Measurements from ENCODE around the gene HLA-DPB1. TPM values are rescaled to one million over a fixed set of nuclear protein-coding genes. Genes with fewer than 3 reads are reported as not detected.
"Not testable (repeated sequence)": the region's sequence is repeated elsewhere in the genome, so short reads cannot be mapped to it uniquely, and the experiment has no call there.

The HLA-DPB1 gene
- polyA plus RNA-seq, 1 donor = 75.0 TPM

DNA sequence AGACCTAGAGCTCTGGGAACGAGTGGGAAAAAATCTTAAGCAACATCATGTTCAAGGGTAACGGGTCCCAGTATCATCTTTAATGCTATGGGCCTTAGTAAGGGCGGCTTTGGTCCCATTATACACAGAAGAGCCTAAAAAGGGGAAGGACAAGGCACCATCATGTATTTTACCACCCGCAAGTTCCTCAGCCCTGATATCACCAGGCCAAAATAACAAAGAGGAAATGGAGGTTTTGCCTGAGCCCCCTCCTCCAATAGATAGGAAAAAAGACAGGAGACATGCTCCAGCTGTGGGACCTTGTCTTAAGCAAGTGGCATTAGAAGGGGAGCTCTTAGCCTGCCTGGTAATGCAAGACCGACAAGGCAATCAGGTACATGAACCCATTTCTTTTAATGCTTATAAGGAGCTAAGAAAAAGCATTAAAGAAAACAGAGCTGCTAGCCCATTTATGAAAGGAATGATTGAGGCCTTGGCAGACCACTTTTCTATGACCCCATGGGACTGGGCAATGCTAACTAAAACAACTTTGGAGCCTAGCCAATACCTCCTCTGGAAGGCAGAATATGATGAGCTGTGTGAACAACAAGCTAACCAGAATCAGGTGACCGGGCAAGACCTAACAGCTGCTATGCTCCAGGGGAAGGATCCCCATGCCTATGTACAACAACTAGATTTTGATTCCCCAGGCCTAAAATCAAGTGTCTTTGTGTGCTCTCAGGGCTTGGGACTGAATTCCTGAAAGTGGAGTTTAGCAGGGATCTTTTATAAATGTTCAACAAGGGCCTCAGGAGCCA, 25.6 kb upstream of the HLA-DPB1 start:
- DNase-seq = no peak
- no peaks in the 10 kb centered on the region for H3K9me3 ChIP-seq (ENCODE audit: control insufficient read depth, low read depth, low read length)
- no CpG with 5 or more reads among the region's 6 CpGs for WGBS (ENCODE audit: insufficient coverage, low lambda C conversion rate)
- H3K36me3 ChIP-seq (ENCODE audit: control insufficient read depth, insufficient read depth, low read length) = no peaks in the 10 kb centered on the region
- H3K4me1 ChIP-seq (ENCODE audit: control insufficient read depth, insufficient read depth, low read length) = no peaks in the 10 kb centered on the region
- H3K27ac ChIP-seq (ENCODE audit: low read length) = no peak overlapping the region
- H3K27me3 ChIP-seq (ENCODE audit: control insufficient read depth, insufficient read depth, low read length) = peaks cover 13% of the 10 kb centered on the region
- H3K4me3 ChIP-seq (ENCODE audit: low read length) = no peak overlapping the region

DNA sequence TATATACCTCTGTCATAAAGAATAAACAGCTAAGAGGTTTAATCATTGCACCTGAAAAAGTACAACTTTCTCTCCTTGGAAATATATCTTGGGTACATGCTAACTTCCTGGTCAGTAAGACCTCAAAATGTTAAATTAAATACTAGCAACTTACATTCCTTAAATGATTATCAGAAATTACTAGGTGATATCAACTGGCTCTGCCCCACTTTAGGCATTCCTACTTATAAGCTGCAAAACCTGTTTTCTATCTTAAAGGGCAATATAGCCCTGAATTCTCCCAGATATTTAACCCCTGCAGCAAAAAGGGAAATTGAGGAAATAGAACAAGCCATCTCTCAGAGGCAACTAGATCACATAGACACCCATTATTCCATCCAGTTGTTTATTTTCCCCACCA, 23.2 kb upstream of the HLA-DPB1 start:
- Histone ChIP-seq H3K4me1 (ENCODE audit: control insufficient read depth, insufficient read depth, low read length) (no peaks in the 10 kb centered on the region), H3K4me3 (ENCODE audit: low read length) (no peak overlapping the region), H3K27me3 (ENCODE audit: control insufficient read depth, insufficient read depth, low read length) (peaks cover 11% of the 10 kb centered on the region), H3K36me3 (ENCODE audit: control insufficient read depth, insufficient read depth, low read length) (no peaks in the 10 kb centered on the region), H3K27ac (ENCODE audit: low read length) (no peak overlapping the region), H3K9me3 (ENCODE audit: control insufficient read depth, low read depth, low read length) (no peaks in the 10 kb centered on the region)
- DNase-seq = no peak

DNA sequence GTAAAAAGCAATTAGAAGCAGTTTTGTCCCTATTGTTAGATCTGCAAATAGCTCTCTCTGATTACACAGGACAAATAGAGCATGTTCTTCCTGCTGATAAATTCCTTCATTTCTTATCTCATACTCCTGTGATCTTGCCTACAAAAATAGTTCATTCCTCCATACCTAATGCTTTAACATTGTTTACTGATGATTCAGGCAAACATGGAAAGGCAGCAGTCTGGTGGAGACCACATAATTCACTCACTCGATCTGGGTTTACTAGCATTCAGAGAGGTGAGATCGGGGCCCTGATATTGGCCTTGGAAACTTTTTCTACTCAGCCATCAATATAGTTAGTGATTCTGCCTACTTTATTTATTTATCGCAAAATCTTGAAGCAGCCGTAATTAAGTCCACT, 22.6 kb upstream of the HLA-DPB1 start:
- WGBS (ENCODE audit: insufficient coverage, low lambda C conversion rate) = 17% methylated on average over 1 of the region's 4 CpGs
- Histone ChIP-seq H3K9me3 (ENCODE audit: control insufficient read depth, low read depth, low read length) (no peaks in the 10 kb centered on the region), H3K4me1 (ENCODE audit: control insufficient read depth, insufficient read depth, low read length) (no peaks in the 10 kb centered on the region), H3K4me3 (ENCODE audit: low read length) (no peak overlapping the region), H3K27me3 (ENCODE audit: control insufficient read depth, insufficient read depth, low read length) (peaks cover 11% of the 10 kb centered on the region), H3K36me3 (ENCODE audit: control insufficient read depth, insufficient read depth, low read length) (no peaks in the 10 kb centered on the region), H3K27ac (ENCODE audit: low read length) (no peak overlapping the region)
- DNase-seq = no peak

DNA sequence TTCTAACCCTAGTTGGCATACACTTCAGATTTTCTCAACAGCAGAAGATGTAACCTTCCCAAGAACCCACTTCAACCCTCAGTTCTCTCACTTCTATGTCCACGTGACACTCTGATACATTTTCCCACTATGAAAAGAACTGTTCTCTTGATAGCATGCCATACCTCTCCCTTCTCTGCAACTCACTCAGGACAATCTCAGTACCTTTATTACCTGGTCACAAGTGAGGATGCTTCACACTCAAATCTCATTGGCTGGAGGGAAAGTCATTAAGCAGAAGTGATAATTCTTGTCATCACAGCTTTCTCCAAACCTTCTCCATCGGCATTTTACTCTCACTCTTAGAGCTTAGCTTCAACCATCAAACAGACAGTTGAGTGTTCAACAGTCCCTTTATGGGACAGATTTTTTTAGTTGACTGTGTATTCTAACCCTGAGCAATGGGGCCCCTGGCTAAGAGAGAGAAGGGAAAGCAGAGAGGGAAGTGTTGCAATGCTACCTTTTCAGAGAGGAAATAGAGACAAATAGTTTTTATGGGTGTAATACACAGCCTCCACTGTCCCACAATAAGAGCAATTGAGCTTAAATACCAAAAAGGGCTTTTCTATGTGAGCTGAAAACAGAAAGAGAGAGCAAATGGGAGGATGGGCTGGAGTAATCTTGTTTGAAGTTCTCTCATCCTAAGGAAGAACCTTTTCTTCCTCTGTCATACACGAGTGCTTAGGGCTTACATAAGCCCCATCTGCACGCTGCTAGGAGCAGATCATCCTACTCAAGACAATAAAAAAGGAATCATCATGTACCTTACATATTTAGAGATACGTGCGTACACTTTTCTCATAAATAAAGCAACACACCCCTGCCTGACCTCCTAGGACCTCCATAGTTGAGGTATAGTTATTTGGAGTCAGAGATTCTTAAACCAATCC, 18.3 kb upstream of the HLA-DPB1 start:
- Histone ChIP-seq H3K27me3 (ENCODE audit: control insufficient read depth, insufficient read depth, low read length) (peaks cover 4% of the 10 kb centered on the region), H3K9me3 (ENCODE audit: control insufficient read depth, low read depth, low read length) (peaks cover 2% of the 10 kb centered on the region), H3K4me3 (ENCODE audit: low read length) (no peak overlapping the region), H3K27ac (ENCODE audit: low read length) (no peak overlapping the region), H3K4me1 (ENCODE audit: control insufficient read depth, insufficient read depth, low read length) (no peaks in the 10 kb centered on the region), H3K36me3 (ENCODE audit: control insufficient read depth, insufficient read depth, low read length) (no peaks in the 10 kb centered on the region)
- no peak for DNase-seq
- WGBS (ENCODE audit: insufficient coverage, low lambda C conversion rate) = no CpG with 5 or more reads among the region's 6 CpGs

DNA sequence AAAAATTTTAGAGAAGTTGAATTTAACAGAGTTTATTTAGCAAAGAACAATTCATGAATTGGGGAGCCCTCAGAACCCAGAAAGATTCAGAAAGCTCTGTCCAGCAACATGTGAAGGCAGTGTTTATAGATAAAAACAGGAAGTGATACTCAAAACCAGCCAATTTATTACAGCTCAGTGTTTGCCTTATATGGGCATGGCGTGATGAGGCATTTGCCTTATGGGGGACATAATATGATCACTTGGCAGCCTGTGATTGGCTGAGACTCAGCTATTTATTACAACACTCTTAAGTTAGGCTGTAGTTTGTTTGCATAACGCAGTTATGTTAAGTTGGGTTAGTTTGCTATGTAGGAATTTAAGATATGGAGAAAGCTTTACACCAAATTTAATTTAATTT, 13.8 kb upstream of the HLA-DPB1 start:
- Histone ChIP-seq H3K27me3 (ENCODE audit: control insufficient read depth, insufficient read depth, low read length) (no peaks in the 10 kb centered on the region), H3K4me3 (ENCODE audit: low read length) (no peak overlapping the region), H3K4me1 (ENCODE audit: control insufficient read depth, insufficient read depth, low read length) (no peaks in the 10 kb centered on the region), H3K27ac (ENCODE audit: low read length) (no peak overlapping the region), H3K36me3 (ENCODE audit: control insufficient read depth, insufficient read depth, low read length) (no peaks in the 10 kb centered on the region), H3K9me3 (ENCODE audit: control insufficient read depth, low read depth, low read length) (peaks cover 2% of the 10 kb centered on the region)
- no peak for DNase-seq
- 80% methylated on average over 2 of the region's 2 CpGs for WGBS (ENCODE audit: insufficient coverage, low lambda C conversion rate)

DNA sequence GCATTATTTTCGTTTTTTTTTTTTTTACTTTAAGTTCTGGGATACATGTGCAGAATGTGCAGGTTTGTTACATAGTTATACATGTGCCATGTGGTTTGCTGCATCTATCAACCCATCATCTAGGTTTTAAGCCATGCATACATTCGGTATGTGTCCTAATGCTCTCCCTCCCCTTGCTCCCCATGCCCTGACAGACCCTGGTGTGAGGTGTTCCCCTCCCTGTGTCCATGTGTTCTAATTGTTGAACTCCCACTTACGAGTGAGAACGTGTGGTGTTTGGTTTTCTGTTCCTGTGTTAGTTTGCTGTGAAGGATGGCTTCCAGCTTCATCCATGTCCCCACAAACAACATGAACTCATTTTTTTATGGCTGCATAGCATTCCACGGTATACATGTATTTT, 12.4 kb upstream of the HLA-DPB1 start:
- 100% methylated on average over 1 of the region's 5 CpGs for WGBS (ENCODE audit: insufficient coverage, low lambda C conversion rate)
- not testable (repeated sequence) for H3K9me3 ChIP-seq (ENCODE audit: control insufficient read depth, low read depth, low read length)

DNA sequence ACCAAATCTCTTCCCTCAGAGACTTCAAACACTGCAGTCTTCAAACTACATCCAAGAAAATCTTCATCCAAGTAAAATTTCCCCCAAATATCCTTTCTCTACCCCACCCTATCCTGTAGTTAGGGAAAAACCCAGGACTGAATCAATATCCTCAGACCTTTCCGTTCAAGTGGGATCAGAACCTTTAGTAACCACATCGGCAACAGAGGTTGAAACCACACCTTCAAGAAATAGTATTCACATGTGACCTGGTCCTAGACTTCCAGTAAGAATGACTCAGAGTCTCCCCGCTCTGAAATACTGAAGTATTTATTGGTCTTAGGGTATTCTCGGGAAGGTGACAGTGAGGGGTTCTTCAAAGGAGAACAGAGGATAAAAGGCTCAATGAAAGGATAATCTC, 11.1 kb upstream of the HLA-DPB1 start:
- no peak overlapping the region for H3K27ac ChIP-seq (ENCODE audit: low read length)
- H3K4me1 ChIP-seq (ENCODE audit: control insufficient read depth, insufficient read depth, low read length) = no peaks in the 10 kb centered on the region
- H3K4me3 ChIP-seq (ENCODE audit: low read length) = no peak overlapping the region
- H3K27me3 ChIP-seq (ENCODE audit: control insufficient read depth, insufficient read depth, low read length) = peaks cover 3% of the 10 kb centered on the region
- peaks cover 2% of the 10 kb centered on the region for H3K9me3 ChIP-seq (ENCODE audit: control insufficient read depth, low read depth, low read length)
- no peaks in the 10 kb centered on the region for H3K36me3 ChIP-seq (ENCODE audit: control insufficient read depth, insufficient read depth, low read length)
- WGBS (ENCODE audit: insufficient coverage, low lambda C conversion rate) = no CpG with 5 or more reads among the region's 4 CpGs
- DNase-seq = no peak

More for the DNA sequence above, 12.4 kb upstream of the HLA-DPB1 start:
- H3K36me3 ChIP-seq (ENCODE audit: control insufficient read depth, insufficient read depth, low read length); H3K27me3 ChIP-seq (ENCODE audit: control insufficient read depth, insufficient read depth, low read length); H3K4me3 ChIP-seq (ENCODE audit: low read length); DNase-seq; H3K4me1 ChIP-seq (ENCODE audit: control insufficient read depth, insufficient read depth, low read length); H3K27ac ChIP-seq (ENCODE audit: low read length): not testable (repeated sequence)

DNA sequence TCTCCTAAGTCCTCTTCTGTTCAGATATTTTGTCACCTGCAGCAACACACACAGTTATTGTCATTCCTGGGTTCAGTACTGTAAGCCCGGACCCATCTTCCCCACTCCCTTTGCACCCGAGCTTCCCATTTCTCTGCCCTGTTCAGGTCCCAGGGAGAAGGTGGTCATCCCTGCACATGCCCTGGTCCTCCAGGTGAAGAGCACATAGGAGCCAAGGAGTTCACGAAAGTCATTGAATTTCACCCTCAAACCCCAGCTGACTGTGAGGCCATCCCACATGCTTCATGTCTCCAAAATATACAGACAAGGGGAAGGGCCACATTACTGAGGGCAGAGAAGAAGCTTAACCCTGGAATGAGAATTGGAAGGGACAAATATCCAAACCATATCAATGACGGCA, 10.5 kb upstream of the HLA-DPB1 start:
- H3K4me1 ChIP-seq (ENCODE audit: control insufficient read depth, insufficient read depth, low read length) = no peaks in the 10 kb centered on the region
- H3K9me3 ChIP-seq (ENCODE audit: control insufficient read depth, low read depth, low read length) = peaks cover 2% of the 10 kb centered on the region
- no peak overlapping the region for H3K27ac ChIP-seq (ENCODE audit: low read length)
- no peak overlapping the region for H3K4me3 ChIP-seq (ENCODE audit: low read length)
- no peaks in the 10 kb centered on the region for H3K36me3 ChIP-seq (ENCODE audit: control insufficient read depth, insufficient read depth, low read length)
- no peak for DNase-seq
- H3K27me3 ChIP-seq (ENCODE audit: control insufficient read depth, insufficient read depth, low read length) = peaks cover 3% of the 10 kb centered on the region
- WGBS (ENCODE audit: insufficient coverage, low lambda C conversion rate) = no CpG with 5 or more reads among the region's 4 CpGs

DNA sequence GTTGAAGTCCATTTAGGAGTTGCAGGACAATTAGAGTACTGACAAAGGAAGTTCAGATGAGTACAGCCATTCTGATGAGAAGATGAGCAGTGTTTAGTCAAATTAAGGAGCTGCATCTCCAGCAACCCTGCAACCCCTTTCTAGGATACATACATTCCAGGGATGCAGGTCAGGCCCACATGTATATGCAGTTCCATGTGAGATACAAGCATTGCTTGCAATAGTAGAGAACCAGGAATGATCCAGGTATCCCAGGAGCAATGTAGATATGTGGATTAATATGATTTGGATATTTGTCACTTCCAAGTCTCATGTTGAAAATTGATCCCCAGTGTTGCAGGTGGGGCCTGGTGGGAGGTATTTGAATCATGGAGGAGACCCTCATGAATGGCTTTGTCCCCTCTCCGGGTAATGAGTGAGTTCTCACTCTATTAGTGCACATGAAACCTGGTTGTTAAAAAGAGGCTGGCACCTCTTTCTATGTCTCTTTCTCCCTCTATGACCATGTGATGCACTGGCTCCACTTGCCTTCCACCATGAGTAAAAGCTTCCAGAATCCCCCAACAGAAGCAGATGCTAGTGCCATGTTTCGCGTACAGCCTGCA, 8.8 kb upstream of the HLA-DPB1 start:
- Histone ChIP-seq H3K9me3 (ENCODE audit: control insufficient read depth, low read depth, low read length) (no peaks in the 10 kb centered on the region), H3K4me3 (ENCODE audit: low read length) (no peak overlapping the region), H3K4me1 (ENCODE audit: control insufficient read depth, insufficient read depth, low read length) (no peaks in the 10 kb centered on the region), H3K36me3 (ENCODE audit: control insufficient read depth, insufficient read depth, low read length) (no peaks in the 10 kb centered on the region), H3K27ac (ENCODE audit: low read length) (no peak overlapping the region), H3K27me3 (ENCODE audit: control insufficient read depth, insufficient read depth, low read length) (peaks cover 8% of the 10 kb centered on the region)
- no CpG with 5 or more reads among the region's 3 CpGs for WGBS (ENCODE audit: insufficient coverage, low lambda C conversion rate)
- no peak for DNase-seq

DNA sequence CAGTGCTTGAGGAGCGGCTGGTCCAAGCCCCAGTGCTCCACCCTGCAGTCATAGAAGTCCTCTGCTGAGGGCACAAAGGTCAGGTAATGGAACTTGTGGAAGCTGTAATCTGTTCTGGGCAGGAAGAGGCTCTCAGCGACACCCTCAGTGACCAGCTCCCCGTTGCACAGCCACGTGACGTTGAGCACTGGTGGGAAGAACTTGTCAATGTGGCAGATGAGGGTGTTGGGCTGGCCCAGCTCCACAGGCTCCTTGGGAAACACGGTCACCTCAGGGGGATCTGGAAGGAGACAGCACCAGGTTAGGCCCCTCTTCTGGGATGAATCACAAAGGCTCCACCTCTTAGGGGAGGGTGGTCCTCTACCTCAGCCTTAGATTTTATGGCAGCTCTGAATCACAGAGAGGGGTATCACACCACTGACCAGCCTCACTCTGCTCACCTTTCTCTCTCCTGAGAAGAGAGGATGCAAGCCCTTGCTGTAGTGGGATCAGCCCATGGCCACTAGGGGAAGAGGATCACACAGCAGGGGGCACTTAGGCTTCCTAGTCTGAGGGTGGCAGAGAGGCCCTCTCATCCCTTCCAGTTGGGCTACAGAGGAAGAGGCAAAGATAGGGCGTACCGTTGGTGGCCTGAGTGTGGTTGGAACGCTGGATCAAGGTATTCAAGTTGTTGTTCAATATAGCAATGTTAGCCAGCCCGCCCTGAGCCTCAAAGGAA, 6.6 kb upstream of the HLA-DPB1 start:
- no CpG with 5 or more reads among the region's 10 CpGs for WGBS (ENCODE audit: insufficient coverage, low lambda C conversion rate)
- Histone ChIP-seq H3K36me3 (ENCODE audit: control insufficient read depth, insufficient read depth, low read length) (no peaks in the 10 kb centered on the region), H3K27me3 (ENCODE audit: control insufficient read depth, insufficient read depth, low read length) (peaks cover 12% of the 10 kb centered on the region), H3K9me3 (ENCODE audit: control insufficient read depth, low read depth, low read length) (no peaks in the 10 kb centered on the region), H3K27ac (ENCODE audit: low read length) (no peak overlapping the region), H3K4me3 (ENCODE audit: low read length) (no peak overlapping the region), H3K4me1 (ENCODE audit: control insufficient read depth, insufficient read depth, low read length) (no peaks in the 10 kb centered on the region)
- DNase-seq = no peak

Measured in large intestine (tissue), 3 donors.